Retinal pigment epithelial cell (primary cell): ENCODE results near the gene SLITRK4.

Experiments
- DNase-seq: peaks from one replicate; pipeline ENCODE4 v3.0.0-alpha.2; 2010; ENCODE audit warnings: low read depth
- H3K4me3 ChIP-seq: 2 replicates; pipeline ENCODE4 v1.5.1; 2011; ENCODE audit warnings: mild to moderate bottlenecking, low read length, control low read depth, moderate library complexity
- TF ChIP-seq, protein P1 (sequence below): conservative IDR thresholded peaks from 2 replicates; pipeline ENCODE4 v1.5.1; 2011; ENCODE audit warnings: low read depth, low read length, control low read depth, inconsistent platforms

SLITRK4 gene

DNA sequence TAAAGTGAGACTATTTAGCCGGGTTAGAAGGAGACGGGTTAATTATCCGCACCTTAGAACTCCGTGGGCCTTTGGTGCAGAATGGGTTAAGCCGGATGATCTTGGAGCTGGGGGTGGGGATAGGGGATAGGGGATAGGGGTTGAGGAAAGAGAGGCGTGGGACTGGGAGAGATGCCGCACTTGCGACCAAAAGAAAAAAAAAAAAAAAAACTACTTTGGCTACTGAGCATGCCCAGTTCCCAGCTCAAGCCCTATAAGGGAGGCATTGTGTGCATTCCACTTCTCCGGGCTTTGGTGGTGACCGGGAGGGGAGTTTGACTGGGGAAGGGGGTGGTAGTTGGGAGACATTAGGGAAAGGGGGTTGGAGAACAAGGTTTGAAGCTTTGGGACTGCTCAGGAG lies at the start of gene SLITRK4:
SLITRK4 (minus strand) TSS at position 187 of the 400 bp plus-strand sequence. CDS start 4,993 bp downstream, outside the sequence.
- DNase-seq: no peak
- TF ChIP-seq, protein P1, sequence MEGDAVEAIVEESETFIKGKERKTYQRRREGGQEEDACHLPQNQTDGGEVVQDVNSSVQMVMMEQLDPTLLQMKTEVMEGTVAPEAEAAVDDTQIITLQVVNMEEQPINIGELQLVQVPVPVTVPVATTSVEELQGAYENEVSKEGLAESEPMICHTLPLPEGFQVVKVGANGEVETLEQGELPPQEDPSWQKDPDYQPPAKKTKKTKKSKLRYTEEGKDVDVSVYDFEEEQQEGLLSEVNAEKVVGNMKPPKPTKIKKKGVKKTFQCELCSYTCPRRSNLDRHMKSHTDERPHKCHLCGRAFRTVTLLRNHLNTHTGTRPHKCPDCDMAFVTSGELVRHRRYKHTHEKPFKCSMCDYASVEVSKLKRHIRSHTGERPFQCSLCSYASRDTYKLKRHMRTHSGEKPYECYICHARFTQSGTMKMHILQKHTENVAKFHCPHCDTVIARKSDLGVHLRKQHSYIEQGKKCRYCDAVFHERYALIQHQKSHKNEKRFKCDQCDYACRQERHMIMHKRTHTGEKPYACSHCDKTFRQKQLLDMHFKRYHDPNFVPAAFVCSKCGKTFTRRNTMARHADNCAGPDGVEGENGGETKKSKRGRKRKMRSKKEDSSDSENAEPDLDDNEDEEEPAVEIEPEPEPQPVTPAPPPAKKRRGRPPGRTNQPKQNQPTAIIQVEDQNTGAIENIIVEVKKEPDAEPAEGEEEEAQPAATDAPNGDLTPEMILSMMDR: no peak
- H3K4me3 ChIP-seq: peak within 1 kb of the TSS; percentile 42

DNA sequence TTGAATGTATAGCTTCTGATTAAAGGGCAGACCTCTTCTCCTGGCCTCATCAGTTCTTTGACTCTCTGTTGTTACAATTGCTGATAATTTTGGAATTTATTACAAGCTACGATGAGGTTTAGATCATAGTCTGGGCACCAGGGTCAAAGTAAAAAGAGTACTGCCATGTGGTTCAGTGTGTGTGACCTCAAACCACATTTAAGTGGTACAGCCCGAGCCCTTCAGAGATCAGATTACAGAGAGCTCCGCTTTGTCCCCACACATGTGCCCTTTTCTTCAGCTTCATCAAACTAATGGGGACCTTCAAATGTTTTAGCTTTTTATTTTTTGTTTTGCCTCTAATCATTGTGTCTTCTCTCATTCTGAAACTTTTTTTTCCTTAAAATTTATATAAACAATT lies 47.6 kb upstream of the SLITRK4 start:
- H3K4me3 ChIP-seq: no peak overlapping the region
- DNase-seq: no peak
- TF ChIP-seq, protein P1: no peak

- DNase-seq: no peak
- TF ChIP-seq, protein P1: no peak
- no peak overlapping the region for H3K4me3 ChIP-seq
Measured at GRCh38 chrX:143674926-143675325, 39.0 kb upstream of the SLITRK4 start.

- no peak overlapping the region for H3K4me3 ChIP-seq
- TF ChIP-seq, protein P1: peak; percentile 30
- no peak for DNase-seq
Measured at GRCh38 chrX:143669395-143669794, 33.5 kb upstream of the SLITRK4 start.

DNA sequence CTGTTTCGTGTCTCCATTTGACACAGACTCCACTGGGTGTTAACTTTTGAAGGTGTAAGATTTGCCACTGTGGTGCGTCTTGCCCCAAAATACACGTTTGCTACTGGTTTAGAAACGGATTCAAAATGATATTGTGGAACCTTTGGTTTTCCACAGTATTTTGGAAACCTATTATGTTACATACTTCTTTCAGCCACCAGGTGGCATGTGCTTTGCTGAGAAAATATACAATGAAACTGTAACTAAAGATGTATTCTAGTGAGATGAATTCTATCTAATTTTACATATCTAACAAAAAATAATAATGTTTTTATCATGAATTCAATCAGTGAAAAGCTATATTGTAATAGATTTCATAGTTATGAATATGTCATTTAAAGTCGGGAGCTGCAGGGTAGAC lies 28.4 kb upstream of the SLITRK4 start:
- TF ChIP-seq, protein P1: peak; percentile 59
- no peak overlapping the region for H3K4me3 ChIP-seq
- DNase-seq: no peak

GRCh38 chrX:143663755-143664154 lies 27.9 kb upstream of the SLITRK4 start:
- DNase-seq: peak; percentile 6
- TF ChIP-seq, protein P1: no peak
- H3K4me3 ChIP-seq: no peak overlapping the region

DNA sequence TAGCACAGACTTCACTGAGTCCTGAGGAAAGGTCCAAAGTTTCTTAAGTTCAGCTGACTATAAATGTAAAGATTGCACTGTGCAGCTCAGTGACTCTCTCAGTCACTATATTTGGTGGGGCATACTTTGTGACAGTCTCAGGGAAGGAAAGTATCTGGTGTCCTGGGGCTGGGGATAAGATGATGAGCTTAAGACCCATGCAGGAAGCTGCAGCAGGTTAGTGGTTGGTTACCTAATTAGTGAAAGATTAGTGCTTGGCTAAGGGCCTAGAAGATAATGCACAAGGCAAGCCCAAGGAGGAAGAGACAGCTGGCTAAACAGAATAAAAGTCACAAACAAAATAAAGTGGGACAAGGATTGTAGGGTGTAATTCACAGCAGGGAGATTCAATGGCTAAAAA lies 25.4 kb upstream of the SLITRK4 start:
- no peak overlapping the region for H3K4me3 ChIP-seq
- DNase-seq: no peak
- TF ChIP-seq, protein P1: no peak
